ENCODE measurements around the gene SP5.
"Not testable (repeated sequence)": the region's sequence is repeated elsewhere in the genome, so short reads cannot be mapped to it uniquely, and the experiment has no call there.

The SP5 gene

DNA sequence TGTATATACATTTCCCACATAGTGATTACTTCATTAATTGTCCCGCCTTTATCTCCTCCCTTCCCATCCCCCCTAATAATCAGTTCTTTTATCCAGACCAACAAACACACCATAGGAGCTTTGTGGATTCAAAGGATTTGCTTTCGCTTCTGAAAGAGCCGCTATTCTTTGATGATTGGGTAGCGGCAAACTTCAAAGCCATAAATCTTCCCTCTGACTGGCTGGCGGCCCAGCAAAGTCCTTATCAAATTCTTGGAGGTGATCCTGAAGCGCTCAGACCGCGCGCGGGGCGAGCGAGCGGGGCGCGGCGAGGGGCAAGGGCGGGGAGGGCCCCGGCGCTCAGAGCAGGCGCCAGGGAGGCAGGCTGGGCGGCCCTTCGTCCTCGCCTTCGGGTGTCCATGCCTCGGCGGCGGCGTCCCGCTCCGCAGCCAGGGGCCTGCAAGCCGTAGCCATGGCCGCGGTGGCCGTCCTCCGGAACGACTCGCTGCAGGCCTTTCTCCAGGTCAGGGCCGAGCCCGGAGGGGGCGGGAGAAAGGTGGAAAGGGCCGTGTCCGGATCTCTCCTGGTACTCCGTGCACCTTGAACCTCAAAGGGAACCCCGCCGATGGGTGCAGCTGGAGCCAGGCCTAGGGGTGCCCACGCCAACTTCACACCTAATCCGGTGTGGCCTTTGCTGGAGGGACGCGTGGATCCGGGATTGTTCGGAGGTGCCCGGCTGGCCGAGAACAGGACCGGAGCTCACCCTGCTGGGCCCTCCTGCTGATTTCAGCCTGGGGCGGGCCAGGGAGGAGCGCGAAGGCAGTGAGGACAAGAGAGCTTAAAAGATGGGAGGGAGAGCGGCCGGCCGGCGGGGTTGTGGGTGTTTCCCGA is at the start of gene SP5:
SP5 (plus strand) TSS at position 276 of the 870 bp plus-strand sequence; CDS start at position 452, 176 bp downstream.
- H3K4me1 Mint-ChIP-seq: peaks cover 13% of the 10 kb centered on the region
- no peaks in the 10 kb centered on the region for H3K36me3 Mint-ChIP-seq
- no peak within 1 kb of the TSS for H3K27ac Mint-ChIP-seq
- ATAC-seq: no peak
- H3K27me3 Mint-ChIP-seq: peaks cover 67% of the 10 kb centered on the region
- H3K9me3 Mint-ChIP-seq: no peaks in the 10 kb centered on the region
- H3K4me3 Mint-ChIP-seq: peak within 1 kb of the TSS; percentile 65

DNA sequence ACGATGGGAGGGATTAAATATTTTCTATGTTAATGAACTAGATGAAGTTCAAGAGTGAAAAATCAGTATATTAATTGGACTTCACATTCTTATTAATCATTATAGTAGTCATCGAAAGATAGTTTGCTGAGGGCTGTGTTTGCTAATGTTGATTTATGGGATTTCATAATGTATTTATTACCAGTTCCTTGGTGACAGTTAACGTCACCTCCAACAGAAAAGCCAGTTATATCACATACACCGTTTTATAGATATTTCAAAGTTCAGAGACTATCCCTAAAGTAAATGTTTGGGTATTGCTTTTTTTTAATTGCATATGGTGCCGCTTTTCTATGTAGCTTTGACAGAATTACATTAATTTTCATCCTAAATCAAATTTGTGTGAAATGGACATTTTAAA is 49.4 kb upstream of the SP5 start:
- no peaks in the 10 kb centered on the region for H3K9me3 Mint-ChIP-seq
- no peak overlapping the region for H3K27ac Mint-ChIP-seq
- no peak for ATAC-seq
- H3K36me3 Mint-ChIP-seq: no peaks in the 10 kb centered on the region
- no peaks in the 10 kb centered on the region for H3K27me3 Mint-ChIP-seq
- no peak overlapping the region for H3K4me3 Mint-ChIP-seq
- H3K4me1 Mint-ChIP-seq: no peaks in the 10 kb centered on the region

DNA sequence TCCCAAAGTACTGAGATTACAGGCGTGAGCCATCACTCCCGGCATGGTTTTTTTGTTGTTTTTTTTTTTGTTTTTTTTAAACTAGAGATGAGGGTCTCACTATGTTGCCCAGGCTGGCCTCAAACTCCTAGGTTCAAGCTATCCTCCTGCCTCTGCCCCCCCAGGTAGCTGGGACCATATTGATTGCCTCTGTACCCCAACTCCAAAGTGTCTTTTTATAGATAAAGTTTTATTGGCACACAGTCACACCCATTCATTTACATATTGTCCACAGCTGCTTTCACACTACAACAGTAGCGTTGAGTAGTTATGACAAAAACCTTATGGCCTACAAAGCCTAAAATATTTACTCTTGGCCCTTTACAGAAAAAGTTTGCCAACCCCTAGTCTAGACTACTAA is 45.2 kb upstream of the SP5 start:
- no peak for ATAC-seq
- no peaks in the 10 kb centered on the region for H3K4me1 Mint-ChIP-seq
- no peaks in the 10 kb centered on the region for H3K9me3 Mint-ChIP-seq
- H3K36me3 Mint-ChIP-seq: no peaks in the 10 kb centered on the region
- H3K27ac Mint-ChIP-seq: no peak overlapping the region
- peaks cover 13% of the 10 kb centered on the region for H3K27me3 Mint-ChIP-seq
- no peak overlapping the region for H3K4me3 Mint-ChIP-seq

DNA sequence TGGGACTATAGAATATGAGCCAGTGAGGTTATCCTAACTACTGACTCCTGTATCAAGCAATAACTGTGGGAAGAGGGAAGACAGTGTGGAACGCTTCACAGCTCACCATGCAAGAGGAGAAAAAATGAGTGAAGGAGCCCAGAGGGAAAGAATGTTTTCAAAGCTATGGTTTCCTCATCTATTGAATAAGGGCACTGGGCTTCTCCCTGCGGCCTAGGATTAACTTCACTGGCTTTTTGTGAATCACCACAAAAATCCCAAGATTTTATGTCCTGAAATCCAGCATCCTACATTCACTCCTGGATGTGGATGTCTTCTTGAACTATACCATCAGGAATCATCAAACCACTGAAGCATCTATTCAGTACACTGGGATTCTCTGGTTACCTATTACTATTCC is 44.5 kb upstream of the SP5 start:
- no peak for ATAC-seq
- H3K9me3 Mint-ChIP-seq: no peaks in the 10 kb centered on the region
- no peak overlapping the region for H3K4me3 Mint-ChIP-seq
- no peaks in the 10 kb centered on the region for H3K36me3 Mint-ChIP-seq
- H3K27ac Mint-ChIP-seq: no peak overlapping the region
- H3K27me3 Mint-ChIP-seq: peaks cover 13% of the 10 kb centered on the region
- no peaks in the 10 kb centered on the region for H3K4me1 Mint-ChIP-seq

DNA sequence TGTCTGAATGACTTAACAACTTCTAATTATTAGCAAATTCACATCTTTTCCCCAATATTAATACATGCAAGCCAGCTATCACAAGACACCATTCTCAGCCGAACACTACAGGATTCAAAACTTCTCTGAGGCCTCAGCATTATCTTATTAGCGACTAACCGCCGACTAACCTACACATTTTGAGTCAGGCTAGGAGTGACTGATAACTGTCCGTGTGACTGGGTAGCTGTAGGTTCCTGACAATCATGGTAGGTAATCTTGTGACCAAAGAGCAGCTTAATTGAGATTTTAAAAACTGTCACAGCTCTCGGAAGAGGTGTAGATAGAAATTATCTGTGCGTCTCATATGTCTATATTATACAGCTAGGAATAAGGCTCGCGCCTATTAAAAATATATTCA is 44.1 kb upstream of the SP5 start:
- H3K4me1 Mint-ChIP-seq: no peaks in the 10 kb centered on the region
- H3K36me3 Mint-ChIP-seq: no peaks in the 10 kb centered on the region
- H3K27me3 Mint-ChIP-seq: peaks cover 13% of the 10 kb centered on the region
- no peak overlapping the region for H3K4me3 Mint-ChIP-seq
- no peak overlapping the region for H3K27ac Mint-ChIP-seq
- H3K9me3 Mint-ChIP-seq: no peaks in the 10 kb centered on the region
- ATAC-seq: no peak

DNA sequence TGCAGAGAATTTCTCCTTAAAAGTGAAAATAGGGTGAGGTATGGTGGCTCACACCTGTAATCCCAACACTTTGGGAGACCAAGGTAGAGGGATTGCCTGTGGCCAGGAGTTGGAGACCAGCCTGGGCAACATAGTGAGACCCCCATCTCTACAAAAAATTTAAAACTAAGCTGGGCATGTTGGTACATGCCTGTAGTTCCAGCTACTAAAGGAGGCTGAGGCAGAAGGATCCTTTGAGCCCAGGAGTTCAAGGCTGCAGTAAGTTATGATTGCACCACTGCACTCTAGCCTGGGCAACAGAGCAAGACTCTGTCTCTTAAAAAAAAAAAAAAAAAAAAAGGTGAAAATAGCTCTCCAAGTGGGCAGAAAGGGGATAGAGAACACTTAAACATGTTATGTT is 40.9 kb upstream of the SP5 start:
- H3K27me3 Mint-ChIP-seq: peaks cover 13% of the 10 kb centered on the region
- H3K4me1 Mint-ChIP-seq, ATAC-seq: not testable (repeated sequence)

DNA sequence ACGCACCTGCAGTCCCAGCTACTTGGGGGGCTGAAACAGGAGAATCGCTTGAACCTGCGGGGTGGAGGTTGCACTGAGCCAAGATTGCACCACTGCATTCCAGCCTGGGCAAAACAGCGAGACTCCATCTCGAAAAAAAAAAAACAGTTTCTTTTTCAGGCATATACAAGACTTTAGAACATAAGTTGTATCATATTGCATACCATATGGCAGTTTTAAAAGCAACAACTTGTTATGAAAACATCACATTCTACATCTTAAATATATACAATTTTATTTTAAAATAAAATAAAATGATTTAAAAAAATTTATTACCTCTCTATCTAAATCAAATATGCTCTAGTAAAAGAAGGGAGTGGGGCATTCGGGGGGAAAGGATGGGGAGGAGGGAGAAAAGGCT is 39.4 kb upstream of the SP5 start:
- Mint-ChIP-seq H3K36me3 (no peaks in the 10 kb centered on the region), H3K4me3 (no peak overlapping the region), H3K27ac (no peak overlapping the region), H3K9me3 (no peaks in the 10 kb centered on the region), H3K27me3 (peaks cover 13% of the 10 kb centered on the region), H3K4me1 (no peaks in the 10 kb centered on the region)
- ATAC-seq: no peak

More for the DNA sequence above, 40.9 kb upstream of the SP5 start:
- H3K4me3 Mint-ChIP-seq, H3K36me3 Mint-ChIP-seq, H3K9me3 Mint-ChIP-seq, H3K27ac Mint-ChIP-seq: not testable (repeated sequence)

DNA sequence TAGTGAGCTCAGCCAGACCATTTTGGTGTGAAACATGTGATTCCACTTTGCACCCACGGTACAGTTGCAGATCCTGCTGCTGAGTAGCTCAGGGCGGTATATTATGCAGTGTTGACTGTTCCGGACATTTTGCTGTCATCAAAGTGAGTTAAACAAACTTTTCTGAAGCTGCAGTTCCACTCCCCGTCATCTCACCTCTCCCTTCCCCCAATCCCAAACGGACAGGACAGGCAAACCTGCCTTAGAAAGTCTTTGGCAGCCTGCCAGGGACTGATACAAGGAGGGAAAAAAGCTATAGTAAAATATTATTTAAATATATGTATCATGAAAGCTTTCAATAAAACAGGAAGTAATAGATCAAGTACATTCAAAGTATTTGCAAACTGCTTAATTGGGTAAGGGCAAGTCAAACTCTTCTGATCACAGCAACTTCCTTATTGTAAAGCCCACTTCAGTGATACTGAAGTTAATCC is 35.5 kb upstream of the SP5 start:
- ATAC-seq: no peak
- no peaks in the 10 kb centered on the region for H3K9me3 Mint-ChIP-seq
- no peak overlapping the region for H3K4me3 Mint-ChIP-seq
- no peaks in the 10 kb centered on the region for H3K36me3 Mint-ChIP-seq
- H3K4me1 Mint-ChIP-seq: no peaks in the 10 kb centered on the region
- no peak overlapping the region for H3K27ac Mint-ChIP-seq
- peaks cover 12% of the 10 kb centered on the region for H3K27me3 Mint-ChIP-seq

DNA sequence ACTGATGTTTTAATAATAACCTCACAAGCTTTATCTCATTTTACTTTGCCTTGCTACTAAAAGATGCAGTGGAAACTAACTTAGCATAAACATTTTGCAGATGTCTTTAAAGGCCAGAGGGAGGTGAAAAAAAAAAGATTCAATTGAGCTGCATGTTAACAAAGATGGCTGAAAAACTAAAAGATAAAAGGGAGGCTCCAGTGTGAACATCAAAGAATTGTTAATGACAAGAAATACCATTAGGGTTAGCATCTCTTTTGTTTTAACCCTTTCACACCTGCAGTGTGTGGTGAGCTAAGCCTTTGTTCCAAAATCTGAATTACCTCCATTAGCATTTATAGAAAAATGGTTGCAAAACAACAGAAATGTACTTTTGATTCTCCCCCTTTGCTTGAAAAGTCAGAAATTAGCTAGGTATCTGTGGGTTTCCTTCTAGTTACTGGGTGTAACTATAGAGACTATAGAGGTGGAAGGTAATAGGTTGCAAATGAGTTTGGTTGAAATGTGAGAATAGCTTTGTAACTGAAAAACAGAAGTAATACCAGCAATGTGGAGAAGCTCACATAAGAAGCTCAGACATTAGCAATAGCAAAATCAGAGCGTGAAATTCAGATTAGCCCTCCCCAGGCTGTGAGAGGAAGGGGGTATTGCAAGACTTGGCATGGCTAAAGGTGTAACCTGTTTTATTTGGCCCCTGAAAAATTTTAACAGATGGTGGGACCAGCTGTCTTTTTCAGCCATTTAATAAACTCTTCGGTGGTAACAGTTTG is 34.8 kb upstream of the SP5 start:
- Mint-ChIP-seq H3K27ac (no peak overlapping the region), H3K36me3 (no peaks in the 10 kb centered on the region)
- no peak for ATAC-seq

DNA sequence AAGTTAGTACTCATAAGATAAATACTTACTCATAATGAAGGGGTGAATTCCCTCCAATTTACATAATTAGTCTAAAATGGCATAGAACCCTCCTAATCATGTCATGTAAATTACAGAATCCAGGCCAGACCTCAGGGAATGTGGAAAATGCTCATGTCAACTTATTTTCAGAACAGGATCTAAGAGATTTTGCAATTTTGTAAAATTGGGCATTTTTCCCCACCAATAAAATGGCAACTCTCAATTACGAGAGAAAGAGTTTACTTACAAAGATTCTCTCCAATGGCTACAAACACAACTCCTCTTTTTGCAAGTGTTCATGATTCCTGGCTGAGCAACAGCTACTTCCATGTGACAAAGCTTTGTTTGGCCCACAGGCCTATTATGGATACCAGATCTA is 33.8 kb upstream of the SP5 start:
- no peaks in the 10 kb centered on the region for H3K4me1 Mint-ChIP-seq
- no peaks in the 10 kb centered on the region for H3K36me3 Mint-ChIP-seq
- no peak overlapping the region for H3K27ac Mint-ChIP-seq
- H3K4me3 Mint-ChIP-seq: no peak overlapping the region
- no peak for ATAC-seq
- H3K9me3 Mint-ChIP-seq: no peaks in the 10 kb centered on the region
- peaks cover 21% of the 10 kb centered on the region for H3K27me3 Mint-ChIP-seq

More for the DNA sequence above, 34.8 kb upstream of the SP5 start:
- Mint-ChIP-seq H3K4me3 (no peak overlapping the region), H3K9me3 (no peaks in the 10 kb centered on the region), H3K4me1 (no peaks in the 10 kb centered on the region), H3K27me3 (peaks cover 19% of the 10 kb centered on the region)

DNA sequence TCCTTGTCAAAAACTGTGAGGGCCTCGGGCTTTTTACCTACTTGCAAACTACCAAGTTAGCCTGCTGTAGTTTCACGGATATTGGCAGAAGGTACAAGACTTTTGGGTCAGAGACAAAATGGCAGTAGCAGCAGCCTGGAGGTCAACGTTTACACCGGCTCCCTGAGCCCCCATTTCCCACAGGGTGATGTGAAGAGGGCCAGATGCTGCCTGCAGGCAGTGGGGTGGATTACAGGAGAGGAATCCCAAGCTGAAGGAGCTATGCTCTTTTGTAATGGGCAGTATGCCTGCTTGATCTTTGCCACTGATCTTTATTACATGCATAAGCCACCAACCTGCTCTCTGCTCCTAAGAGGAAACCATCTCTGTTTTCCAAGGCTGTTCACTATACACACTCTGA is 29.5 kb upstream of the SP5 start:
- Mint-ChIP-seq H3K36me3 (no peaks in the 10 kb centered on the region), H3K27me3 (peaks cover 21% of the 10 kb centered on the region), H3K4me3 (no peak overlapping the region), H3K27ac (no peak overlapping the region), H3K4me1 (no peaks in the 10 kb centered on the region), H3K9me3 (no peaks in the 10 kb centered on the region)
- ATAC-seq: no peak

DNA sequence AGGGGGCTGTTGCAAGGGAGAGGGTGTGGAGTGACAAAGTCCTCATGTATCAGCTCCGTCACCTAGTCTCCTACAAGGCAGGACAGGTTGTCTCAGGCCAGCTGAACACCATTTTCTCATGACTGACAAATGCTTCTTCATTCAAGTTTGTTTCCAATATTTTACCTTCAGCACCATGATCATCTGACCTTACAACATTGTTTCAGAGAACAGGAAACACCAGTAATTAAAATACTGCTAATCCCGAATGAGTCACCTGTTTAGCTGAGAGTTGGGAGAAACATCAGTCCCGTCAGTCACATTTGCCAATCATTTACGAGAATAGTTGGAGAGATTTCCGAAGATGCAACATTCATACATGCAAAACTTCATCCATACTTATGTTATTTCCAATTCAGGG is 25.7 kb upstream of the SP5 start:
- Mint-ChIP-seq H3K27ac (no peak overlapping the region), H3K27me3 (peaks cover 18% of the 10 kb centered on the region), H3K36me3 (no peaks in the 10 kb centered on the region), H3K9me3 (no peaks in the 10 kb centered on the region), H3K4me3 (no peak overlapping the region), H3K4me1 (no peaks in the 10 kb centered on the region)
- no peak for ATAC-seq

DNA sequence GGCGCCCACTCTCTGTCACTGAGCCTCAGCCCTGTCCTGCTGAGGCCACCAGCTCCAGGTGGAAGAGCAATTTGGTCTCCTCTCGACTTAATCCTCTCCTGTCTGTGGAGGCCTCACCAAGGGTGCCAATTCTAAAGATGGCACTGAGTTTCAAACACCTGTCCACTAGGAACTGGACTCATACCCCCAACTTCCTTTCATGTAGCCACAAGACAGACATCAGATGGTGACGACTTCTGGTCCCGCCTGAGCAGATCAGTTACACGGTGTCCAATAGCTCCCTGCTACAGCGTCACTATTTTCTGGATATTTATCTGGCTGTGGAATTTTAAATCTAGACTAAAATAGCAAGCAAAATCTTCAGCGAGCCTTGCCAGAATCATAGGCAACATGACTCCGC is 24.5 kb upstream of the SP5 start:
- H3K4me3 Mint-ChIP-seq: no peak overlapping the region
- H3K27ac Mint-ChIP-seq: no peak overlapping the region
- H3K9me3 Mint-ChIP-seq: no peaks in the 10 kb centered on the region
- no peaks in the 10 kb centered on the region for H3K4me1 Mint-ChIP-seq
- peaks cover 8% of the 10 kb centered on the region for H3K27me3 Mint-ChIP-seq
- H3K36me3 Mint-ChIP-seq: no peaks in the 10 kb centered on the region
- no peak for ATAC-seq

DNA sequence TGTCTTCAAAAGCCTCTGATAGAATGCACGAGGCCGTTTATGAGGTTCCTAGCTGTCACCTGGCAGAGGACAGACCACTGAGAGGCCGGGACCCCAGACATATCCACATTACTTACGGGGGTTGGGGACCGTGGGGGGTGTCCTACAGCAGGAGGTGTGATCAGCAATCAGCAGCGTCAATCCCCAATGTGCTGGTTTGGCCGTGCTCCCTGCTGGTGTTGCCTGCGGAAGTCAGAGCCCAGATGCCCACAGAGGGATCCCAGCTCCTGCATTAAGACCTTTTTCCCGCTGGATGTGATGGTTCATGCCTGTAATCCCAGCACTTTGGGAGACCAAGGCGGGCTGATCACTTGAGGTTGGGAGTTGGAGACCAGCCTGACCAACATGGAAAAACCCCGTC is 20.8 kb upstream of the SP5 start:
- Mint-ChIP-seq H3K36me3 (no peaks in the 10 kb centered on the region), H3K27me3 (peaks cover 33% of the 10 kb centered on the region)

DNA sequence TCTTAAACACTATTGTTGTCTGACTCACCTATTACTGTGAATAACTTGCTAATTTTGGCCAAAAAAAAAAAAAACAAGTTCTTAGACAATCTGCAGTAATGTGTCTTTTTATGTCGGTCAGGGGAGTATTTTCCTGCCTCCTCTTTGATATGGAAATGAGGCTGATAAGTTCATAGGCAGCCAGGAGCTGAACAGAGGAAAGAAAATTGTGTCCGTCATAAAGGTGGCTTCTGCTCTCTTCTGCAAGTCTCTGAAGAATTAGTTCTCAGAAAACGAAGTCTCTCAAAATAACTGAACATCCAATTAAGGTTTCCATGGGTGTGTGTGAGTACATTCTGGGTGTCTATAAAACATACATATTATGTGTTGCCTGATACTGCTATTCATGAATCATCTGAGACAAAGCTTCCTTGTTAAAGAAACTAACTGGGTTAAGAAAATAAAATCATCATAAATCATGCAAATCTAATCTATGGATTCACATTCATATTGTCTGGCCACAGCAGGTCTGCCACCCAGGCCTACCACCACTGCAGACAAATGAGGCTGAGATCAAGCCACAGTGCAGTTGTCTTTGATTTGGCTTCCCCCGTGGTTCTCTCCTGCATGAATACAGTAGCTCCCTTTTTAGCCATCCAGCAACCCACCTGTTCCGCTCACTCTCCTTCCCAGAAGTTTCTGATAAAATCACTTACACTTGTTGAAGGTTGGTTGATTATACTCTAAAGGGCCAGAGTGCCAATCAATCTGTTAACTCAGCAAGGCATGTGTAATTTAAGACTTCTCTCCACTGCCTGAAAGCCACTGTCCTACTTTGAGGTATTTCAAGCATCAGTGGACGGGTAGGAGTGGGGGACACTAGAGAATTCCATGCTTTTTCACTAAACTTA is 19.4 kb upstream of the SP5 start:
- Mint-ChIP-seq H3K27me3 (peaks cover 33% of the 10 kb centered on the region), H3K9me3 (no peaks in the 10 kb centered on the region), H3K4me1 (no peaks in the 10 kb centered on the region), H3K27ac (no peak overlapping the region), H3K36me3 (no peaks in the 10 kb centered on the region), H3K4me3 (no peak overlapping the region)
- no peak for ATAC-seq

More for the DNA sequence above, 20.8 kb upstream of the SP5 start:
- Mint-ChIP-seq H3K4me1 (no peaks in the 10 kb centered on the region), H3K4me3 (no peak overlapping the region), H3K27ac (no peak overlapping the region), H3K9me3 (no peaks in the 10 kb centered on the region)
- ATAC-seq: no peak

Data from stimulated activated memory B cell treated with anti-CD40 and anti-IgM and Interleukin-4, amounts not matched to agents 10 μg/mL and 1 μg/mL and 100 μg/mL, for 72 hours (primary cell).